Endodermal cell (in vitro differentiated cells): Measurements from ENCODE around the gene LHFPL2. TPM values are rescaled to one million over a fixed set of nuclear protein-coding genes. Genes with fewer than 3 reads are reported as not detected.

ENCODE experiments used
- DNase-seq: peaks from one replicate; pipeline ENCODE4 v3.0.0-alpha.2; 2017
- H3K27ac ChIP-seq: 2 replicates; pipeline ENCODE4 v1.5.1; 2013; ENCODE audit warnings: mild to moderate bottlenecking, low read depth, low read length, moderate library complexity
- H3K27me3 ChIP-seq: 2 replicates; pipeline ENCODE4 v1.6.1; 2013; ENCODE audit warnings: mild to moderate bottlenecking, low read length, moderate library complexity; ENCODE audit not compliant: insufficient read depth, control insufficient read depth, poor library complexity, severe bottlenecking
- H3K36me3 ChIP-seq: 2 replicates; pipeline ENCODE4 v1.7.0; 2013; ENCODE audit warnings: mild to moderate bottlenecking, low read length, moderate library complexity; ENCODE audit not compliant: control insufficient read depth, insufficient read depth
- H3K4me1 ChIP-seq: one replicate; pipeline ENCODE4 v1.7.0; 2013; ENCODE audit warnings: low read length; ENCODE audit not compliant: control insufficient read depth, insufficient read depth
- H3K4me3 ChIP-seq: 2 replicates; pipeline ENCODE4 v1.5.1; 2013; ENCODE audit warnings: mild to moderate bottlenecking, low read length, moderate library complexity
- H3K9ac ChIP-seq: 2 replicates; pipeline ENCODE4 v1.6.1; 2013; ENCODE audit warnings: mild to moderate bottlenecking, low read length, moderate library complexity; ENCODE audit not compliant: poor library complexity, severe bottlenecking; ENCODE audit errors: extremely low read depth
- H3K9me3 ChIP-seq: 2 replicates; pipeline ENCODE4 v1.6.1; 2013; ENCODE audit warnings: mild to moderate bottlenecking, low read length, moderate library complexity; ENCODE audit not compliant: control insufficient read depth
- H3K27ac Mint-ChIP-seq: 2 replicates; pipeline ENCODE4 v1.8.0; 2020; ENCODE audit warnings: mixed read lengths
- H3K27me3 Mint-ChIP-seq: 2 replicates; pipeline ENCODE4 v1.8.0; 2021; ENCODE audit warnings: mild to moderate bottlenecking, mixed read lengths; ENCODE audit not compliant: insufficient read depth
- H3K36me3 Mint-ChIP-seq: 2 replicates; pipeline ENCODE4 v1.8.0; 2020; ENCODE audit warnings: low read depth, mixed read lengths
- H3K4me1 Mint-ChIP-seq: 2 replicates; pipeline ENCODE4 v1.8.0; 2020; ENCODE audit warnings: mixed read lengths
- H3K4me3 Mint-ChIP-seq: 2 replicates; pipeline ENCODE4 v1.8.0; 2020; ENCODE audit warnings: mild to moderate bottlenecking, moderate library complexity, mixed read lengths
- H3K9me3 Mint-ChIP-seq: 2 replicates; pipeline ENCODE4 v1.8.0; 2020; ENCODE audit warnings: mild to moderate bottlenecking, mixed read lengths
- WGBS, 2 experiments: methylation state at CpG; one replicate each; pipeline versions ENCODE4 v1.1.5 to v1.1.7; 2013; ENCODE audit warnings: missing lambda C conversion rate in 2 of 2, mixed read lengths in 1 of 2; ENCODE audit not compliant: insufficient coverage in 1 of 2, insufficient read length in 1 of 2; 5-methylcytosine and 5-hydroxymethylcytosine counted together
- total RNA-seq, 2 donors: library from RNA; stranded (reverse); fragmentation: NEBNext Ultra II Directional in 1 of 2; extraction: Animal tissue kit (Norgen Biotek cat#: 25700) in 1 of 2; gene quantifications; 2 replicates in 1 of 2; 3 replicates in 1 of 2; pipeline ENCODE4 v1.2.1, GENCODE V29; 2021
- TF ChIP-seq, protein P1 (sequence below): fragments of 200-600 bp; sonication (generic); conservative IDR thresholded peaks from 2 replicates; pipeline ENCODE4 v1.5.0; 2021; ENCODE audit warnings: antibody characterized with exemption, mild to moderate bottlenecking

LHFPL2 gene
- total RNA-seq, 2 donors from 2014 or later = 136 to 238 TPM

DNA sequence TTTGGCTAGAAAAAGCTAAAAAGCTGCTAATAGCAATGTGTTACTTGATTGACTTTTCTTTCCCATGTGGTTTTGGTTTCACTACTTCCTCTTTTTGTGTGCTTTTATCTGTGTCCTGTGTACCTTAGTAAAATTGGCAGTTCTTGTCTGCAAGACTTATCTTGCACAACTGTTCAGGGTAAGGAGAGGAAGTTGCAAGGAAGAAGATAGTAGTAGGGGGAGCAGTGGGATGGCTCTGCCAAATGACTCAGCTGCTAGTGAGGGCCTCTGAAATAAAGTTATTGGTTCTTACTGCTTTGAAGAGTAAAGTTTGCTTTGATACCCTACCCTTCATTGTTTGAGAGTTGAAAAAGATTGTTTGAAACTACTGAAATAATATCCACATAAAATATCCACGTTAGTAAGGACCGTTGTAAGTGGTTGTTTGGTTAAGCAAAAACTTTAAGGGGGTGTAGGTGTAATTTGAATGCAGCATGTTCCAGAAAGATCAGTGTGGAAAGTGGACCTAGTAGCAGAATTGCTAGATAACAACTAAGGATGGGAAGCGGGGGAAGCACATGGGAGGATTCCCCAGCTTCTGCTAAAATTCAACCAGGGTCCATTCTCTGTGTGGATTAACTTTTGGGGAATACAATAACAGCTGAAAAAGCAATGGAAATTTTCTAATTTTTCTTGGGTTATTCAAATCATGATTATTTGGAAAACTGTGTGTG is 164.6 kb downstream of the LHFPL2 start:
- TF ChIP-seq, protein P1, sequence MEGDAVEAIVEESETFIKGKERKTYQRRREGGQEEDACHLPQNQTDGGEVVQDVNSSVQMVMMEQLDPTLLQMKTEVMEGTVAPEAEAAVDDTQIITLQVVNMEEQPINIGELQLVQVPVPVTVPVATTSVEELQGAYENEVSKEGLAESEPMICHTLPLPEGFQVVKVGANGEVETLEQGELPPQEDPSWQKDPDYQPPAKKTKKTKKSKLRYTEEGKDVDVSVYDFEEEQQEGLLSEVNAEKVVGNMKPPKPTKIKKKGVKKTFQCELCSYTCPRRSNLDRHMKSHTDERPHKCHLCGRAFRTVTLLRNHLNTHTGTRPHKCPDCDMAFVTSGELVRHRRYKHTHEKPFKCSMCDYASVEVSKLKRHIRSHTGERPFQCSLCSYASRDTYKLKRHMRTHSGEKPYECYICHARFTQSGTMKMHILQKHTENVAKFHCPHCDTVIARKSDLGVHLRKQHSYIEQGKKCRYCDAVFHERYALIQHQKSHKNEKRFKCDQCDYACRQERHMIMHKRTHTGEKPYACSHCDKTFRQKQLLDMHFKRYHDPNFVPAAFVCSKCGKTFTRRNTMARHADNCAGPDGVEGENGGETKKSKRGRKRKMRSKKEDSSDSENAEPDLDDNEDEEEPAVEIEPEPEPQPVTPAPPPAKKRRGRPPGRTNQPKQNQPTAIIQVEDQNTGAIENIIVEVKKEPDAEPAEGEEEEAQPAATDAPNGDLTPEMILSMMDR = no peak
- Histone ChIP-seq H3K27me3 (no peaks in the 10 kb centered on the region), H3K36me3 (peaks cover 61% of the 10 kb centered on the region), H3K4me1 (no peaks in the 10 kb centered on the region), H3K9me3 (no peaks in the 10 kb centered on the region), H3K27ac (no peak overlapping the region), H3K9ac (no peak overlapping the region), H3K4me3 (no peak overlapping the region)
- no peak for DNase-seq
- peaks cover 3% of the 10 kb centered on the region for H3K4me1 Mint-ChIP-seq
- H3K9me3 Mint-ChIP-seq = no peaks in the 10 kb centered on the region
- H3K4me3 Mint-ChIP-seq = no peak overlapping the region
- 94 to 95% methylated on average over 2 to 3 of the region's 3 CpGs for whole genome bisulfite sequencing, 2 experiments
- H3K27me3 Mint-ChIP-seq = no peaks in the 10 kb centered on the region
- peaks cover 36% of the 10 kb centered on the region for H3K36me3 Mint-ChIP-seq
- no peak overlapping the region for H3K27ac Mint-ChIP-seq

DNA sequence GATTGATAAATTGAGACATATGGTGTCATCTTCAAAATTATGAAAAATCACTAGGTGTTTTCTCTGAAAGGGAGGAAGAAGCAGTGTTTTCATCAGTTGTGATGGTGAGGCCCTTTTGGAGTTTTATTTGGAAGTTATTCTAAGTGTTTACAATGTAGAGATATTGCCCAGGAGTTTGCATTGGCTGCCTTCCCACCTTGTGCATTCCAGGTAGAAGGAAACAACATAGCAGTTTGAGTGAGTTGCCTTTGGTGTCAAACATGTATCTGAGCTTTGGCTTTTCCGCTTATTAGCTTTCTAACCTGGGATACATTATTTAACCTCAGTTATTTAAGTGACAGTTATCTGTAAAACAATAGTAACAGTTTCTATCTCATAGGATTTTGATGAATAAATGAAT is 165.6 kb downstream of the LHFPL2 start:
- WGBS, 2 experiments = 100% methylated on average over 1 of the region's 1 CpG
- peaks cover 51% of the 10 kb centered on the region for H3K36me3 ChIP-seq
- no peaks in the 10 kb centered on the region for H3K9me3 ChIP-seq
- TF ChIP-seq, protein P1 = no peak
- no peaks in the 10 kb centered on the region for H3K4me1 ChIP-seq
- no peak overlapping the region for H3K4me3 ChIP-seq
- Mint-ChIP-seq H3K4me3 (no peak overlapping the region), H3K9me3 (no peaks in the 10 kb centered on the region), H3K27me3 (no peaks in the 10 kb centered on the region), H3K36me3 (peaks cover 26% of the 10 kb centered on the region), H3K27ac (no peak overlapping the region), H3K4me1 (no peaks in the 10 kb centered on the region)
- H3K9ac ChIP-seq = no peak overlapping the region
- no peaks in the 10 kb centered on the region for H3K27me3 ChIP-seq
- DNase-seq = no peak
- H3K27ac ChIP-seq = no peak overlapping the region

DNA sequence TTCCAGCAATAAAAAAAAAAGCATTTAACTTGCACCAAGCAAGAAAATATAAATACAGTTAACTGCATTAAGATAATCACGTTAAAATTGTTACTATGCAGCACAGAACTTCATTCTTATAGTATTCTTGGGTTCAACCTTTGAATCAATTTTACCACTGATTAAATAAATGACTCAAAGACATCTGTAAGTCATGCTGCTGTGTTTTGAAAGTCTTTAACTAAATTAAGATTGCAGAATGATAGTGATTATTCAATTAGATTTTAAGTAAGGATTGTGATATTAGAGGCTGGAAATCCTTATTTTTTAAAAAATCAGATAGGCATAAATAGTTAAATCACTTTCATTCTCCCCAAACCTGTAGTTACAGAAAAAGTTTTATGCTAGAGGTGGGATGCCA is 171.8 kb downstream of the LHFPL2 start:
- H3K36me3 Mint-ChIP-seq = peaks cover 5% of the 10 kb centered on the region
- Histone ChIP-seq H3K9ac (no peak overlapping the region), H3K9me3 (no peaks in the 10 kb centered on the region), H3K27ac (no peak overlapping the region), H3K4me1 (no peaks in the 10 kb centered on the region), H3K4me3 (no peak overlapping the region), H3K36me3 (peaks cover 8% of the 10 kb centered on the region), H3K27me3 (no peaks in the 10 kb centered on the region)
- no peak for DNase-seq
- TF ChIP-seq, protein P1 = no peak
- no peak overlapping the region for H3K27ac Mint-ChIP-seq
- no peaks in the 10 kb centered on the region for H3K27me3 Mint-ChIP-seq
- WGBS, 2 experiments = 94 to 100% methylated on average over 1 of the region's 1 CpG
- no peak overlapping the region for H3K4me3 Mint-ChIP-seq
- H3K4me1 Mint-ChIP-seq = no peaks in the 10 kb centered on the region
- no peaks in the 10 kb centered on the region for H3K9me3 Mint-ChIP-seq
